Activated CD4-positive, alpha-beta T cell treated with anti-CD3 and anti-CD28 coated beads for 4 hours (primary cell): ENCODE results near the gene PACSIN2.
"Not testable (repeated sequence)": the region's sequence is repeated elsewhere in the genome, so short reads cannot be mapped to it uniquely, and the experiment has no call there.

Experiments used
- DNase-seq, 2 donors: peaks; one replicate each; pipeline ENCODE4 v3.0.0-alpha.2; 2020

Gene PACSIN2, protein sequence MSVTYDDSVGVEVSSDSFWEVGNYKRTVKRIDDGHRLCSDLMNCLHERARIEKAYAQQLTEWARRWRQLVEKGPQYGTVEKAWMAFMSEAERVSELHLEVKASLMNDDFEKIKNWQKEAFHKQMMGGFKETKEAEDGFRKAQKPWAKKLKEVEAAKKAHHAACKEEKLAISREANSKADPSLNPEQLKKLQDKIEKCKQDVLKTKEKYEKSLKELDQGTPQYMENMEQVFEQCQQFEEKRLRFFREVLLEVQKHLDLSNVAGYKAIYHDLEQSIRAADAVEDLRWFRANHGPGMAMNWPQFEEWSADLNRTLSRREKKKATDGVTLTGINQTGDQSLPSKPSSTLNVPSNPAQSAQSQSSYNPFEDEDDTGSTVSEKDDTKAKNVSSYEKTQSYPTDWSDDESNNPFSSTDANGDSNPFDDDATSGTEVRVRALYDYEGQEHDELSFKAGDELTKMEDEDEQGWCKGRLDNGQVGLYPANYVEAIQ

DNA sequence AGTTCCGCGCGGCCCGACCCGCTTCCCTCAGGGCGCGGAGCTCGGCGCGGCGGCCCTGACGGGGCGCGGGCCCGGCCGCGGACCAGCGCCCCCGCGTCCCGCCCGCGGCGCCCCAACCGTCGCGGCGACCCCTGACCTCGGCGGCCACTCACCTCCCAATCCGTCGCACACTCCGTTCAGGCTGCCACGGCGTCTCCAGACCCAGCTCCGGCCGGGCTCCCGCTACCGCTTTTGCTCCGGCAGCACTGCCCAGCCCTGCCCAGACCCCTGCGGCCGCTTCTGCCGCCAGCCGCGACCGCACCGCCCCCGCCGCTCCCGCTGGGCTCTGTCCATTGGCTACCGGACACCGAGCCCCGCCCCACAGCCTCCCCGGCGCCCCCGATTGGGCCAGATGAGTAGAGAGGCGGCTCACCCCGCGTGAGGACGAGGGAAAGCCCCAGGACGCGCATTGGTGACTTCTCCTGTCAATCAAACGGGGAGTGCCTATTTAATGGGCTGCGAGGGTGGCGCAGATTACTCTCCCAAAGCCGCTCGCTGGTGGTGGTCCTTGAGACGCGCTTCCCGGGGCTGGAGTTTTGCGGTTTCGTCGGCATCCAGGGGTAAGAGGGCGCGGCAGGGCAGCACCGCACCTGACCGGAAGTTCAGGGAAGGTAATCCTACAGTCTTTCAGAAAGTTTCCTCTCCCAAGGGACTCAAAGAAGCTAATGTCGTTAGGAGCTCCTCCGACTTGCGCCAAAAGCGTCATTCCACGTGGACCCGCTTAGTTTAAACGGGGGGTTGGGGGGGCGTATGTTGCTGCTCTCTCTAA is at the start of gene PACSIN2:
PACSIN2 (minus strand) TSS at position 281 of the 808 bp plus-strand sequence. CDS start 103,069 bp downstream, outside the sequence.
- DNase-seq: peak; percentile 99

DNA sequence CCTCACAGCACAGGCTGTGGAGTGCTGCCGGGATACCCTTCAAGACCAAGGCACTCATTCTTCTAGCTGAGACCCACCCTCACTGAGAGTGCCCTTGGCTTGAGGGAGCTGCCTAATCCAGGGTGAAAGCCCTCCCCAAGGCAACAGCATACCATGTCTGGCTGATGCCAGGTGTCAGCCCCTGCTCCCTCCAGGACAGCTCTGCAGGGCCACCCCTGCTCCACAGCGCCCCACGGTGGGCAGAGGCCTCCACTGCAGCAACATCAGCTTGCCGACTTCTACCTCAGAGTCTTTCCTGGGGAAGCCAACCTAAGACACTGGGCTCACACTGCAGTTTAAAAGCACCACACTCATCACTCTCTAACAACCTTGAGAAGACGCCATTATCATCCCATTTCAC is 45.2 kb upstream of the PACSIN2 start:
- peak in 1 of 2 donors; percentile 8 for DNase-seq

DNA sequence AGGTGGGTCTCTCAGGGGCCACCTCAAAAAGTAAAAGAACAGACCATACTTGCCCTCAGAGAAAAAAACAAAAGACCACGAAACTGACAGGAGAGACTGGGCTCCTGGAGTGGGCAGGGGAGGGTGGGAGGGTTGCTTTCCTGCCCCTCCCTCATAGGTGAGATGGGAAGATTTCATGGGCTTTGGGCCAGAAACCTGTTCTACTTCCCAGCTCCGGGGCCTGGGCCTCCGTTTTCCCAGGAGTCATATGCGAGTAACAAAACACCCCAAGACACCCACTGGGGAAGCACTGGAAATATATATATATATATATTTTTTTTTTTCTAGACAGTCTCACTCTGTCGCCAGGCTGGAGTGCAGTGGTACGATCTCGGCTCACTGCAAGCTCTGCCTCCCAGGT is 42.7 kb upstream of the PACSIN2 start:
- DNase-seq: no peak

DNA sequence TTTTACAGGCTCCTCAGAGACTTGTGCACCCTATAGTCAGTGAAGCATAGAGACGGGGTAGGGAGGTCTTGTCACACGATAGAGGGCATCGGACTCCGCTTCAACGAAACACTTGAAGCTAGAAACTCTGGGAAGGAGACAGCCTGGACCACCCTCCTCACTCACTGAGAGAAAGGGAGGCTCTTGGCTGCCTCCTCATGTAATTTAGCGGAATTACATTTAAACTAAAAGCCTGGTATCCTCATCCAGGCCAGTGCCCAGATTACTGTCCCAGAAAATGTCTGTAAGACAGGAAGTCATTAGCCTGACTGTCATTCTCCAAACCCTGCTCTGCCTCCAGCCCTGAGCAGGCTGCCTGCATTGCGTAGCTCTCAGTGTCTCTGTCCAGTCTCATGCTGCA is 38.2 kb upstream of the PACSIN2 start:
- DNase-seq: no peak

DNA sequence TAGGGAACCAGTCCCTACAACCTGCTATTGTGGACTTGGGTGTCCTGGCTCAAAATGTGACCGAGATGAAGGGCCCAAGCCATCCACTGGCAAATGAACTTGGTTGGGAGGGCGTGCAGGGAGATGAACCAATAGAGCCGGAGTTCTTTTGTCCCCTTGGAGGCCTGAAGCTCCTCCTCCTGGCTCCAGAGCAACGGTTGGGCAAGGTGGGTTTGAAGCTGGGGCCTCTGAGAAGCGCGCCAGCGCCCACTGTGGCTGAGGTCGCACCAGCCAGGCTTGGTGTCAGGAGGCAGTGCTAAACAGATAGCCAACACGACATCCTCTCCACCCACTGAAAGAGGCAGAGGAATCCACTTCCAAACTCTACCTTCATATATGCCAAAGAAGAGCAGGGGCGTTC is 36.0 kb upstream of the PACSIN2 start:
- DNase-seq: no peak

DNA sequence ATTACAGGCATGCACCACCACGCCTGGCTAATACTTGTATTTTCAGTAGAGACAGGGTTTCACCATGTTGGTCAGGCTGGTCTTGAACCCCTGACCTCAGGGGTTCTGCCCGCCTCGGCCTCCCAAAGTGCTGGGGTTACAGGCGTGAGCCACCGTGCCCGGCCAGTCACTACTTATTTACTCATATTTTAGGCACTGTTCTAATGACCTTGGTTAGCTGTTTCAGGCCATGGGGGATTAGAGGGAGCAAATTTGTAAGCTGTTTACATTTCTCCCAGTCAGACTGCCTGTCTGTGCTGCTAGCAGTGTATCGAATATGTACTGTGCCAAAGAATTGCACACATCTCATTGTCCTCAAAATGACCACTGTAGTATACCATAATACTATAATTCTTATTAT is 32.7 kb upstream of the PACSIN2 start:
- no peak for DNase-seq

DNA sequence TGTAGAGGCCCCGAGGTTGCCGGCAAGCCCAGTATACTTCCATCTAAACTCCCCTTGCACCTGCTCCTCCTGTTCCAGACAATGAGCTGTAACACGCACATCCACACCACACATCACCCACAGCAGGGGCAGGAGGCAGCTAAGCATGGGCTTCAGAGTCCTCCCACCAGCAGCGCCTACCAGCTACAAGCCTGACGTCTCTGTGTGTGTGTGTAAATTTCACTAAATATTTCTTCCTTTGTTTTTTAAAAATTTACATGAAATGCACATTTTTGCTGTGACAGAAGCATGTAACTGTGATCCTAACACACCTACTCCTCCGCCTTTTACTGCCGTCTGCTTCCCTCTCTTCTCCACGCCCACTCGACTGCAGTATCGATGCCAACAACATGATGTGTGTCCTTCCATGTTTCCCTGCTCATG is 29.4 kb upstream of the PACSIN2 start:
- no peak for DNase-seq

DNA sequence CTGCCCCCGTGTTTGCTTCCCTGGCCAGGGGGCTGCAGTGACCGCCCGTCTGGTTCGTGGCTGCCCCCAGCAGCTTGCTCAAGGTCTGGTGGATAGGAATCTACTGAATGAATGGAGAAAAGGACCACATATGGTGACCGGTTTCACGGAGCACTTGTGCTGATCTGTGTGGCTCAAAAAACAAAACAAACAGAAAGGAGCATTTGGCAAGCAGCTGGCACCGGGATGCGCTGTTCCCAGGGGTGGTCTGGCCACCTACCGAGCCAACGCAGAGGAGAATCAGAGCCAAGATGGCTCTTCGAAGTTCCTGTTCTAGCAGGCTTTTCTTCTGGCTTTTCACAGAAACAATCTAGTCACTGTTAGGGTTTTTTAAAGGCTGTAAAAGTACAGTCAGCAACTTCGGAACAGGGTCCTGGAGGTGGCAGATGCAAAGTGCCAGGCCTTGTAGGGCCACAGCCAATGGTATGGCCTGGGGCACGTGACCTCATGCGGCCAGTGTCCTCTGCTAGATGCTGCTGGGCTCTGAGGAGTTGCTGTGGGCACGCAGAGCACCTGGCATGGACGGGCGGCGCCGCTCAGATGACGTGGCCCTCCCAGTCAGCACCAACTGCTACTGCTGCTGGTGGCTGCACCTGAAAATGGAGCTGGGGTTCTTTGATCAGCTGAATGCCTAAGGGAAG is 27.3 kb upstream of the PACSIN2 start:
- no peak for DNase-seq

DNA sequence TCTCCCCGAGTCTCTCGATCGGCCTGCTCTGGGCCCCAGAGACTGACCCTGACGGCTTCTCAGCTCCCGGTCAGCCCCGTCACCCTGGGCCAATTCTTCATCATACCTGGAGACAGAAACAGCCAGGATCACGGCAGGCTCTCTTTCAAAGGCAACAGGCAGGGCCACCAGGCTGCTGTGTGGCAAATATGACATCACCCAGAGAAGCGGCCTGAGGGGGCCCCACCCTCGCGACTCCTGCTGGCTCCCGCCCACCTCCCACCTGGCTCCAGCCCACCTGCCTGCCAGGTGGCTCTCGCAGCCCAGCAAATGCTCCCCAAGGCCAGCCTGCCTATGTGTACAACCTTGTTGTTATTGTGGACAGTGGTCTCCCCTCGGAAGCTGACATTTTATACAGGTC is 24.9 kb upstream of the PACSIN2 start:
- DNase-seq: no peak

DNA sequence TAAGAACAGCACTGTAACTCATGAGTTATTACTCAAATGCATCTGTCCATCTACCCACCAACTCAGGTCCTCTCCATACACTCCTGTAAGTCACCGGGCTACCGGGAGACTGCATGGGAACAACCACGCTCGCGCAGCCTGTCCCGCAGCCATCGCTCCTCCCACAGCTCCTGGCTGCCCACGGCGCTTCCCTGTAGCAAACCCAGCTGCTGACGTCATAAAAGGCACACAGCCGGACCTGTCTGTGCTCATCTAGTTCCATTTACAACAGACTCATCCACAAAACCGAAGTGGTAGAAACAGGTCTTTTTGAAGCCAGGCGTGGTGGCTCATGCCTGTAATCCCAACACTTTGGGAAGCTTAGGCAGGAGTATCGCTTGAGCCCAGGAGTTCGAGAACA is 23.4 kb upstream of the PACSIN2 start:
- no peak for DNase-seq

DNA sequence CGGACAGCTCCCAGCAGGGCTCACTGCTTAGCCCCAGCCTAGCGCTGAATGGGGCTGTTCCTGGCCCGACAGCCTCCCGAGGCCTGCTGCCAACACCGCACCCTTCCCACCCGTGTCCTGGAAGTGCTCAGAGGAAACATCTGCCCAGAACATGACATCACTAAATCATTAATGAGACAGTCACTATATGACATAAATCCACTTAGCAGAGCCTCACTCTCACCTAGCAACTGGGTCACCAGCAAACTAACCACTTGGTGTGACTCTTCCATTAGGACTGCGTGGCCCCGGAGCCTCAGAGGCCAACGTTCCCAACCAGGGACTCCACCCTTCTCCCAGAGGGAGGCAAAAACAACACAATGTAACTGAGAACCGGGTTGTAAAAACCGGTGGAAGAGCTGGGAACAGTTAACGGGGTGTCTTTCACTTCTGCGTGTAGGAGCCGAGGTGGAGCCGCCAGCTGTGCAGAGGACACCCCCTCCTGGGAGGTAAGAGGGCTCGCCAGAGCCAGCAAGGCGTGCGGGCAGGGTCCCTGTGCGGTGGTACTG is 21.4 kb upstream of the PACSIN2 start:
- DNase-seq: no peak

DNA sequence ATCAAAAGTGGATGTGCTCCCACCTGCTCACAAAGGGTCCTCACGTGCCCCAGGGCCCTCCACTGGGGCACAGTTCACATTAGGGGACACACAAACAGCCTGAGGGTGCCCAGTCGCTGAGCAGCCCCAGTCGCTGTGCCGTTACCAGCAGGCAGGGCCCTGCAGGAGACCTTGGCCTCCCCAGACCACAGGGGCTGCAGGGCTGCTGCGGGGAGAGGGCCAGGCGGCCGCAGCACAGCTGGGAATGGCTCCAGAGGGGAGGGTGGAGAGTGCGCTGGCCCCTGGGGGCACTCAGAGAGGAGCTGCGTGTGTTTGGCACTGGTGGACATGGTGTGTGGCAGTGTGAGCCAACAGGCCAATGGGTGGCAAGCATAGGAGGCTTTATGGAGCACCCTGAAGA is 20.3 kb upstream of the PACSIN2 start:
- no peak for DNase-seq

DNA sequence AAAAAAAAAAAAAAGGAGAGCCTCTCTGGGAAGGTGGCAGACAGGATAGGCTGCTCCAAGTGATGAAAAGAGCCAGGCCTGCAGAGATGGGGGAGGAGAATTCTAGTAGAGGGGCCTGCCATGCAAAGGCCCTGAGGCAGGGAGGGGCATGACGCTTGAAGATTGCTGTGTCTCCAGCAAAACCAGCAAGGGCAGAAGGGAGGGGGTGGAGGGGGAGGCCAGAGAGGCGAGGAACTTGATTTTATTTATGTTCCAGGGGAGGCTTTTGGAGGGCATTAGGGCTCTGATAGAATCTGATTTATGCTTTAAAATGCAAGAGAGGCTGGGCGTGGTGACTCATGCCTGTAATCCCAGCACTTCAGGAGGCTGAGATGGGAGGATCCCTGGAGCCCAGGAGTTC is 16.7 kb upstream of the PACSIN2 start:
- no peak for DNase-seq

DNA sequence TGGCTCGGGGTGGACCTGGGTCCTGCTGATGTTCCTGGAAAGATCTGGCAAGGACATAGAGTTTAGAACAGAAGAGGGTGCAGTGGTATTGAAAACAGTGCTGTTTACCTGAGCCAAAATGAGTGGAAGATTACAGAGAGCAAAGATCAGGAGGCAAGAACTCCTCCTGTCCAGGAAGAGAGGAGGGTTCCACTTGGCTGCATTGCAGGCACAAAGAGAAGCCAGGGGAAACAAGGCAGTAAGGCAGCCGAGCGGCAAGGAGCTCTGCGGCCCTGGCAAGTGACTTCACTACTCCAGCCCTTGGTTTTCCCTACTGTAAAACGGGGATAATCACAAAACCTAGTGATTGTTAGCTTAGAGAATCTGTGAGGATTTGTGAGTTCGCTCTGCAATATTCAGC is 3.7 kb upstream of the PACSIN2 start:
- no peak for DNase-seq

DNA sequence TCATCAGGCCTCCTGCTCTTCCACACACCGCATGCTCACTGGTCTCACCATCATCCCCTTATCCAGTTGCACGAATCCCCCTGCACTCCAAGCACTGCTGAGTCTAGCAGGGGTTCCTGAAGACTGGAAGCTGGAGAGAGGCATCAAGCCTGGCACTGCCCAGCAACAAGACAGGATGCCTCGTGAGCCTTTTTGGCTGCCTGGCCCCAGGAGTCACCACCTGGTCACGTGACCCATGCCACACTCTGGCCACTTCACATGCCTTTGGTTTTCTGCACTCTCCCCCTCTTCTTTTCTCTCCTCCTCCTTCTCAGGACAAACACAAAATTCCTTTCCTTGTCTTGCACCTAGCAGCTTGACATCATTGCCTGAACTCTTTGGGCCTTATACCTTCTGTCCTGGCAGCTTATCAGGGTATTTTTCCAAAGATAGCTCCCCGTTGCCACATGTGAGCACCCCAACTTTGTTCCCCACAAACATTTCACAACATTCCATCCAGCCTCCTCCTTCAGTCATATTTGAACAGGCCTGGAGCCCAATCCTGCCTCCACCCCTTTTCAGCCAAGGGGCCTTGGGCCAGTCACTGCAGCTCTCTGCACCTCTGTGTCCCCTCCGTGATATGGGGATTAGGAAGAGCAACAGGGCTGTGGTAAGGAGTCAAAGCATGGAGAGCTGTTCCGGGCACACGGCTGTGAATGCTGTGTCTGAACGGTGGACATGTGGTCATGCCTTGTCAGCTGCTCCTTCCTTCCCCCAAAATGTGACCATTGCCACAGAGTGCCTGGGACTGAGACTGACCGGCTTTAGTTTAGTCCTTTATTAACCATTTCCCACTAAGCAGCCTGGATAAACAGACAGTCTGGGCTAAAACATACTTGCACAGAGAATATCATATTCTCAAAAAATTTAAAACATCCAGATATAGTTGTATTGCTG is 2.8 kb upstream of the PACSIN2 start:
- DNase-seq: no peak

DNA sequence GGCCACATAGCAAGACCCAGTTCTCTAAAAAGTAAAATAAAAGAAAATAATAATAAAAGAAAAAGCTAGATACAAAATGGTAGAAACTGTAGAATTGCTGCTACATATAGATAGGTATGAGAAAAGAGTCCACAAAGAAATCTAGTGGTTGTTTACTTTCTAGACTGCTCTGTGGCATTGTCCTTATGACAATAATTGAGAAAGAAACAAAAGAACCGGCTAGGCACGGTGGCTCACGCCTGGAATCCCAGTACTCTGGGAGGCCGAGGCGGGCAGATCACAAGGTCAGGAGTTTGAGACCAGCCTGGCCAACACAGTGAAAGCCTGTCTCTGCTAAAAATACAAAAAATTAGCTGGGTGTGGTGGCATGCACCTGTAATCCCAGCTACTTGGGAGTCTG is 1.2 kb upstream of the PACSIN2 start:
- DNase-seq: not testable (repeated sequence)

DNA sequence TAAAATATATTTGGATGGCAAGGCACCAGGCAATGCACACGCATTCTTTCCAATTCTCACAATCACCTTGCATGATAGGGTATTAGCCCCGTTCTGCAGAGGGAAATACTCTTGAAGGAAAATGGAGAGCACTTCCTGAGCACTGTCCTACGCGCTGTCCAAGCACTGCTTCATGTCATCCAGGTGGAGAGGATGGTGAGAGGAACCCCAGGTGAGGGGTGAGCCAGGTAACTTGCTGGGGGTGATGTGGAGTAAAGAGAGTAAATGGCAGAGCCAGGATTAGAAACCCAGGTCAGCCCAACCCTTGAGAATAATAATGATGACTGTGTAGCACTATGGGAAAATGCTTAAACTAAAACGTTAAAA is 711 bp upstream of the PACSIN2 start:
- DNase-seq: no peak

DNA sequence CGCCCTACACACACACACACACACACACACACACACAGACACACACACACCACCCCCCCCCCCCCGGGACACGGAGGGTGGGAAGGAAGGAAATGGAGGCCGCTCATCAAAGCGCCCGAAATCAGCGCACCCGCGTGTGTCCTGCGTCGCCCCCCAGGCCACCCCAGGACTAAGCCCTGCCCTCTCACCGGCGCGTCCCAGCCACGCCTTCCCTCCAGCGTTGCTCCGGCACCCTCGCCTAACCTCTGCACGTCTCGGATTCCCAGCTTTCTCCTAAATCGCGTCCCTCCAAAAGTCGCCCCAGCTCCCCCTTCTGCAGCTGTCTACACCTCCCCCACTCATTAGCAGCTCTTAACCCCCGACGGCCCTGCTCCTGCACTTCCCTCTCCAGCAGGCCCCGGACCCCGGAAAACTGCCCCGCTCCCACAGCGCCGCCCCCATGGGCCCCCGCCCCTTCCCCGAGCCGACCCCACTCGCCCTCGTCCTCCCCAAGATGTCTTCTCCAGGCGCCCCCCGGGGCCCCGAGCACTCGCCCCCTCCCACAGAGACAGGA is 557 bp downstream of the PACSIN2 start:
- DNase-seq: peak in 1 of 2 donors; percentile 13

DNA sequence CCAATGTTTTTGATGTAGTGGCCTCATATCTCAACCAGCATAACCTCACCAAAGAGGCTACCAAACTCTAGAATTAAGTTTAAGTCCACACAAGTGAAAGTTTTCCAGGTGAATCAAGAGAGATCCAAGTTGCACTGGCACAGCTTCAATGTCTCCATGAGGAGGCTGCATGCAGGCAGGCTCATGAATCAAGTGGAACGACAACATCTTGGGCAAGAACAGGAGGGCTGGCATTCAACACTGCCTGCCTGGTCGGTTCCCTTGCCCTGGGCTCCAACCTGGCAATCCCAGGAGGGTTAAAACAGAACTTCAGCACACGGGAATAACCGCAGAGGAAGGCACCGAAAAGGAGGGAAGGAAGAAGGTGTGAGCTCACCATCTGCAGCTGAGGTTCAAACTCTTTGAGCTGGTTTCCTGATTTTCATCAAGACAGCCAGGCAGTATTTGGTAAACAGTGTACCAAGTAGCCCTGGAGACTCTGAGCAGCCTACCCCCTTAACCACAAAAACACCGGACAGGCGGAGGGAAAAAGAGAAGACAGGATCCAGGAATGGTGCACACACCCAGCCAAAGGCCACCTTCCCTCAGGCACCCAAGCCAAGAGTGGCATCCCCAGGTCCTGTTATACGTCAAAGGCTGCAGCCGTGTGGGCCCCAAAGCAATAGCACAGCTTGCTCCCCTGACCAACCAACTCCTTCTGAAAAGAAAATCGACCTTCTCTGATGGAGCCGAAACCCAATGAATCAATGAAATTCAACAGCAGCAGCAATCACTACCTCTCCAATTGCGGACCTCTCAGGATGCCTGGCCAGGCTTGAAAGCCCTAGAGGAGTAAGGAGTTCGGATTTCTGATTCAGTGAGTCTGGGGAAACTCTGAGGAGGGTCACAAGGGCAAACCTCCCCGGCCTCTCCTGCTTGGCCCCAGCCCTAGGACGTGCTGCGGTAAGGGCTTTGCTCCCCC is 1.3 kb downstream of the PACSIN2 start:
- DNase-seq: peak in 1 of 2 donors; percentile 12

DNA sequence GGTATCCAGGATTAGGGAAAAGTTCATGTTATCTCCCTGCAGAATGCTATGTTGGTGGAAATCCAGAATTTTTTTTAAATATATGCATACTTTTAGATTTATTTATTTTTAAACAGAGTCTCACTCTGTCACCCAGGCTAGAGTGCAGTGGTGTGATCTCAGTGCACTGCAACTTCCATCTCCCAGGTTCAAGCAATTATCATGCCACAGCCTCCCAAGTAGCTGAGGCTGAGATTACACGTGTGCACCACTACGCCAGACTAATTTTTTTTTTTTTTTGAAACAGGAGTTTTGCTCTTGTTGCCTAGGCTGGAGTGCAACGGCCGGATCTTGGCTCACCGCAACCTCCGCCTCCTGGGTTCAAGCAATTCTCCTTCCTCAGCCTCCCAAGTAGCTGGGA is 2.6 kb downstream of the PACSIN2 start:
- DNase-seq: no peak
